ENCODE data around the gene HADHA.

DNA sequence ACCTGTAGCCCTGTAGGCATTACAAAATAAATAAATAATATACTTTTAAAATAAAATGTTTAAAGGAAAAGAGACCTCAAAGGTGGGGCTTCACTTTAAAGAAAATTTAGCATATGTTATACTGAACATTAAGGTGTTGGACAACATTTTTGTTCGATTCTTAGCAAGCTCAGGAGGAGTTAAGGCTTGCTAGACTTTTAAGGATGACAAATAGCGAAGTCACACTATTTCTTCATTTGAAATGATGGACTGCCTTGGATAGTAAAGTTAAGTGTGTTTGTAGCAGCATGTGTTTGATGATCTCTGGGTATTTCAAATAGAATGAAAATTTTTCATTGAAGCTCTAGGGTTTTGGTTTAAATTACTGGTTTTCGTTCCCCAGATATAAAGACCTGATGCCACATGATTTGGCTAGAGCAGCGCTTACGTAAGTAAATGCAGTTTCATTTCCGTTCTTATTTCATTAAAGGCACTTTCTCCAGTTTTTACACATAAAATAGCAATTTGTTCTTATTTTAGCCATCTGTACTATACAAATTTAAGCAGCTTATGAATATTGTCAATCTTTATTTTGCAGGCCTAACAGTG is 25.2 kb upstream of the HADHA start:
- no peak for TF ChIP-seq CTCF (IDR thresholded peaks at IDR 0.05)
- TF ChIP-seq POLR2A (IDR thresholded peaks at IDR 0.05), result no peak
- no peak for TF ChIP-seq POLR2AphosphoS5 (IDR thresholded peaks at IDR 0.05)

Measured in upper lobe of left lung (tissue), 4 donors.